Central memory CD4-positive, alpha-beta T cell (primary cell): ENCODE data around the gene SMPD4.
"Not testable (repeated sequence)": the region's sequence is repeated elsewhere in the genome, so short reads cannot be mapped to it uniquely, and the experiment has no call there.

Source experiments
- DNase-seq: peaks from one replicate; pipeline ENCODE4 v3.0.0; 2022

The SMPD4 gene

GRCh38 chr2:130139331-130140280, 41.8 kb downstream of the SMPD4 start:
- not testable (repeated sequence) for DNase-seq

- DNase-seq: not testable (repeated sequence)
These were observed 42.6 kb downstream of the SMPD4 start for GRCh38 chr2:130138841-130139251.

- DNase-seq: not testable (repeated sequence)
These were observed 43.1 kb downstream of the SMPD4 start for GRCh38 chr2:130138326-130138725.

- not testable (repeated sequence) for DNase-seq
These were observed 44.3 kb downstream of the SMPD4 start for GRCh38 chr2:130137118-130137517.

- DNase-seq: not testable (repeated sequence)
These were observed 44.9 kb downstream of the SMPD4 start for GRCh38 chr2:130136546-130136945.

- DNase-seq: no peak
These were observed 45.5 kb downstream of the SMPD4 start for GRCh38 chr2:130135692-130136541.

- not testable (repeated sequence) for DNase-seq
These were observed 52.1 kb downstream of the SMPD4 start, which contains the start of gene POTEF for GRCh38 chr2:130129120-130129829. Gene POTEF, minus strand, starts transcription at chr2:130129222. Its CDS starts 8,707 bp downstream, at chr2:130120515.

GRCh38 chr2:130128464-130128863, 52.9 kb downstream of the SMPD4 start:
- not testable (repeated sequence) for DNase-seq

- not testable (repeated sequence) for DNase-seq
These were observed 53.7 kb downstream of the SMPD4 start for GRCh38 chr2:130127726-130128125.

GRCh38 chr2:130120924-130121323, 60.5 kb downstream of the SMPD4 start:
- not testable (repeated sequence) for DNase-seq

- not testable (repeated sequence) for DNase-seq
These were observed 78.6 kb downstream of the SMPD4 start for GRCh38 chr2:130102597-130103363.
